ENCODE data around the gene SRP68.

Gene SRP68

DNA sequence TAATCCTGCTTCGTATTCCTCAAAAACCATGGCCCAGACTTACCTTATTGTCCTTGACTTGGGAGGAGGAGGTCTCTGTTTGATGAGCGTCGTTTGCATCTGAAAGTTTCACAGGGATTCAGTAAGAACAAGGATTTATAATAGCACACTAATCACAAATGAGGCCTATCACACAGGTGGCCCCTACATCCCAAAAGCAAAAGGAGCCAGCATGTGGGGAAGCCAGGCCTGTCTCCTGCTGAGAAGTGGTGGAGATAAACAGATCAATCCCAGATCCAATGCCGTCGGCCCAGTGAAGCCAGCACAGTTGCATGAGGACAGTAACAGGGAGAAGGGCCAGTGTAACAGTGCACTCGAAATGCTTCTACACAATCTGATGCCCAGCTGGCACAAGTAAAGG is 31.9 kb downstream of the SRP68 start:
- no peak for DNase-seq

GRCh38 chr17:76039121-76039520 is 33.2 kb downstream of the SRP68 start:
- no peak for DNase-seq

GRCh38 chr17:76038050-76038449 is 34.3 kb downstream of the SRP68 start:
- DNase-seq = no peak

GRCh38 chr17:76036497-76037261 is 35.6 kb downstream of the SRP68 start:
- DNase-seq = no peak

- no peak for DNase-seq
Measured at GRCh38 chr17:76034428-76035350, 37.6 kb downstream of the SRP68 start.

DNA sequence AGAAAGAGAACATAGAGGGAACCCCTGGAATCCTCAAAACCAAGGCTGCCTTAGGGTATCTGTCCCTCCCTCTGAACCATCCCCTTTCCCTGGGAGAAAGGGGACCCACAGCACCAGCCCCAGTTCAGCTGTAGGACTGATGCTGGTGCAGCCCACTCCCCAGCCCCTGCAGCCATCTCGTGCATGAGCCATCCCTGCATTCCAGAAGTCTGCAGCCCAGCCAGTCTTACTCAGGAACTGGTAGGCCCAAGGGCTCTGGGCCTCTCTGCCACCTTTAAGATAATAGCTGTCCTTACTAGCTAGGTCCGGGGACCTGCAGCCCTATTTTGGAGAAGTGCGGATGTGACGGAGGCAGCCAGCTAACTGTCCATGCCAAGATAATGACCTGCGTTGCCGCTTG is 39.2 kb downstream of the SRP68 start:
- no peak for DNase-seq

- DNase-seq = no peak
Measured at GRCh38 chr17:76032780-76033108, 39.6 kb downstream of the SRP68 start.

GRCh38 chr17:76032073-76032779 is 40.1 kb downstream of the SRP68 start:
- no peak for DNase-seq

GRCh38 chr17:76027159-76027839 is 45.0 kb downstream of the SRP68 start, which contains the start of gene EVPL:
Gene EVPL (minus strand): TSS chr17:76027306. CDS start chr17:76027198, 108 bp downstream.
- DNase-seq = no peak

GRCh38 chr17:76026714-76027158 is 45.6 kb downstream of the SRP68 start:
- DNase-seq = no peak

- DNase-seq = no peak
Measured at GRCh38 chr17:76025294-76025693, 47.0 kb downstream of the SRP68 start.

DNA sequence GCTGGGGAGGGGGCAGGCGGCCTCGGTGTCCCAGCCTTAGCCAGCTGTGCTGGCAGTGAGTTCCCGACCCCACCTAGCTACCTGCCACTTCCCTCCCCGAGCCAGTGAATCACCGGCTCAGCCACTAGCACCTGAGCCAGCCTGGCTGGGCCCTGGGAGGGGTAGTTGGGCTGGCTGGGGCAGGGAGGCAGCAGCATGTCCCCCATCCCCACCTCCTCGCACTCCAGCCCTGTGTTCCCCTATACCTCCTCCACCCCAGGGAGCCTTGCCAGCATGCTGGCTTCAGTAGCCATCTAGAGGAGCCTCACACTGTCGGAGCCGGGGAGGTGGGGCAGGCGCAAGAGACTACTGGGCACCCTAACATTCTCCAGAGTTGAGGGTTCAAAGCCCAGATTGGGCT is 48.0 kb downstream of the SRP68 start:
- DNase-seq = no peak

GRCh38 chr17:76023900-76024237 is 48.4 kb downstream of the SRP68 start:
- DNase-seq = no peak

DNA sequence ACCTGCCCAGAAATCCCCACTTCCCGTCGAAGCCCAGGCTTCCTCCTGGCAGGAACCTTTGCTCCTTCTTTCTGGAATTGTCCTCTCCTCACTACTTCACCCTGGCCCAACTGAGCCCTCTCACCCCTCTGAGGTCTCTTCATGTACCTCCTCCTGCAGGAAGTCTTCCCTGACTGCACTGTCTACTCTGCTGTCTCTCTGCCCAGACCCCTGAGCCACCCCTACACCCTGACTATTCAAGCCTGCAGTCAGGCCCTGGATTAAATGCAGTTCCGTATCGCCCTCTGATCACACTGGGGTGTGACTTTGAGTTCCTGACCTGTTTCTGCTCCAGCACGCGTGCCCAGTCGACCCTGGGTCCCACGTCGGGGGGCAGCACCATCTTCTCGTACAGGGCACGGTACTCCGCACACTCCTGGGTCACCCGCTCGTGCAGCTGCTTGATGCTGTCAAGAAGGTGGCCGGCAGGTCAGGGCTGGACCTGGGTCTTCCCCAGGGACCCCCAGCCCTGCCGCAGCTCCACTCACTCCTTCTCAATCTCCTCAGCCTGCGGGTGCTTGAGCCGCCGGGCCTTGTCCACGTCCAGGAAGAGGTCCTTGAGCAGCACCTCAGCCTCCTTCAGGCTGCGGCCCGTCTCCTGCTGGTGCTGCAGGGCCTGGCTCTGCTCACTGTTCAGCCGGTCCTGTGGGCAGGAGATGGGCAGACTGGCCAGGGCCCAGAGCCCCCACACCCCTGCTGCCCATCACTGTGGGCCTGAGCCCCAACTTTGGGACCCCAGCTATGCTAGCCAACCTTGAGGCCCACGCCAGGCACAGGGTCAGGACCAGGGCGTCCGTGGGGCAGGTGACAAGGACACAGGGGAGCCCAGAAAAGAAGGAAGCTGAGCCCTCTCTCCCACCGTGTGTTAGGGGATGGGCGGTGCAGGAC is 49.1 kb downstream of the SRP68 start:
- no peak for DNase-seq

DNA sequence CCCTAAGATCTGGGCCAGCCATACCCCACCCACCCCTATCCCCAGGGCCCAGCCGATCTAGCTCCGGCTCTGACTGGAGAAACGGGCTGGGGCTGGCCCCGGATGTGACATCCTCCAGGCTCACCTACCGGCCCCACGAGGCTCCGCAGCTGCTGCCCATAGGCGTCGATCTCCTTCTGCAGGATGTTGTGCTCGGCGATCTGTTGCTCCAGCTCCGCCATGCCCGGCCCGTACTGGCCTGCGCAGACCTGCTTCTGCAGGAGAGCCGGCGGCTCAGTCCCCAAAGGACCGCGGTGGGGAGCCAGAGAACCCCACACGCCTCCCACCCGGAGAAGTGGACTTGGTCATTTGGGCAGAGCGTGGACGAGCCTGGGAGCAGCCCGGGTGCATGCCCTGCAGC is 50.0 kb downstream of the SRP68 start:
- DNase-seq = no peak

GRCh38 chr17:76019833-76020467 is 52.4 kb downstream of the SRP68 start:
- no peak for DNase-seq

- DNase-seq = no peak
Measured at GRCh38 chr17:76018801-76019200, 53.5 kb downstream of the SRP68 start.

DNA sequence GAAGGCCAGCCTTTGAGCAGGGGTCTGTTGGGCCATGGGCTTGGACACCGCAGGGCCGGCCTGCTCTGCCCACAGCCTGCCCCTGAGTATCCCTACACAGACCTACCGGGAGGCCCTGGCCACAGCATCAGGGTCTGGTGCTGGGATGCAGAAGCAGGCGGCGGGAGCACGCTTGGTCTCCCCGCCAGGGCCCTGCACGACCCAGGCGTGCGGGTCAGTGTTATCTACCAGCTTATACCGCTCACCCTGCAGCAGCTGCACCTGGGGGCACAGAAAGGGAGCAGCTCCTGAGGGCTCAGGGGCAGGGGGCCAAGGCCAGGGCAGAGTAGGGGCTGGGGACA is 54.0 kb downstream of the SRP68 start:
- DNase-seq = no peak

GRCh38 chr17:76017481-76018339 is 54.6 kb downstream of the SRP68 start:
- DNase-seq = no peak

DNA sequence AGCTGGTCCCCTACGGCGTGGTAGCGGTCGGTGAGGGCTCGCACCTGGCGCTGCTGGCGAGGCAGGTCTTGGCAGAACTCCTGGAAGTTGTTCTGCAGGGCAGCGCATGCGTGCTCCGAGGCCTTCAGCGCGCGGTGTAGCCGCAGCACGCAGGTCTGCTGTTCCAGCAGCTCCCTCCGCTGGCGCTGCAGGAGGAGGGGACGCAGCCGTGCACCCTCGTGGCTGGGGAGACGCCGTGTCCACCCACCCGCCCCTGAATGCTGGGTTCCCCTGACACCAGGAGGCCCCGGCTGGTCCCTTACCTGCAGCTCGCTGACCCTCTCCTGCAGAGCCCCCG is 57.4 kb downstream of the SRP68 start:
- no peak for DNase-seq
